Panc1 (cell line): ENCODE data around the gene SGMS2. TPM values are rescaled to one million over a fixed set of nuclear protein-coding genes. Genes with fewer than 3 reads are reported as not detected.

Source experiments
- ATAC-seq: fragments of 200-7000 bp; cut with Tn5 transposase; 2 replicates; pipeline ENCODE4 v1.9.1; 2020; ENCODE audit warnings: mild to moderate bottlenecking, moderate library complexity
- BruUV-seq: library from RNA; stranded (reverse); fragments of 400-500 nt; replicated peaks from 2 replicates; lab custom pipeline; 2021; lab: Mats Ljungman, UMichigan
- CTCF ChIA-PET: fragments of 300-600 bp; sonication (Branson Sonifier 250); formaldehyde crosslinking; loops from one replicate; lab custom pipeline; 2022; ENCODE audit warnings: antibody characterized with exemption; lab: Charles Lee
- POLR2A ChIA-PET: fragments of 300-600 bp; sonication (Branson Sonifier 250); formaldehyde crosslinking; loops from one replicate; lab custom pipeline; 2022; ENCODE audit warnings: antibody characterized with exemption; lab: Charles Lee
- DNase-seq: peaks from one replicate; pipeline ENCODE4 v3.0.0-alpha.2; 2010; ENCODE audit warnings: low read depth, low spot score
- H3K27ac ChIP-seq: 2 replicates; pipeline ENCODE4 v1.5.1; 2011; ENCODE audit warnings: mild to moderate bottlenecking, low read length, inconsistent platforms
- H3K27me3 ChIP-seq: fragments of 200-500 bp; sonication (Bioruptor generic); 2 replicates; pipeline ENCODE4 v1.6.0; 2014; ENCODE audit warnings: low read length, inconsistent platforms; ENCODE audit not compliant: control insufficient read depth, insufficient read depth
- H3K36me3 ChIP-seq: fragments of 200-500 bp; sonication (Bioruptor generic); 2 replicates; pipeline ENCODE4 v1.5.1; 2014; ENCODE audit warnings: inconsistent platforms, mild to moderate bottlenecking, low read length, moderate library complexity; ENCODE audit not compliant: control insufficient read depth, insufficient read depth
- H3K4me1 ChIP-seq: 2 replicates; pipeline ENCODE4 v1.5.1; 2011; ENCODE audit warnings: inconsistent platforms, mild to moderate bottlenecking, low read length, moderate library complexity; ENCODE audit not compliant: control insufficient read depth, insufficient read depth
- H3K4me3 ChIP-seq, 2 experiments: 2 replicates each; pipeline ENCODE4 v1.5.1; 2011 to 2012; ENCODE audit warnings: low read depth in 2 of 2, low read length in 2 of 2, mild to moderate bottlenecking in 2 of 2, inconsistent platforms in 1 of 2, moderate library complexity in 1 of 2
- H3K9me3 ChIP-seq: fragments of 200-500 bp; sonication (Bioruptor generic); 2 replicates; pipeline ENCODE4 v1.5.1; 2014; ENCODE audit warnings: low read depth, mild to moderate bottlenecking, inconsistent platforms, low read length, moderate library complexity; ENCODE audit not compliant: control insufficient read depth, insufficient read depth
- POLR2AphosphoS5 ChIP-seq: IDR thresholded peaks from 2 replicates; pipeline ENCODE4 v1.6.1; 2012; ENCODE audit warnings: mild to moderate bottlenecking, low read depth, low read length, moderate library complexity
- SIN3A ChIP-seq: IDR thresholded peaks from 2 replicates; pipeline ENCODE4 v1.6.1; 2012; ENCODE audit warnings: low read depth, mild to moderate bottlenecking, low read length, moderate library complexity, borderline replicate concordance; ENCODE audit not compliant: insufficient read depth
- TCF7L2 ChIP-seq: IDR thresholded peaks from 2 replicates; pipeline ENCODE4 v1.6.1; 2011; ENCODE audit warnings: mild to moderate bottlenecking, low read depth, low read length, inconsistent platforms
- in situ Hi-C: cut with HindIII; loops from 2 replicates; pipeline ENCODE4 v1.10.0; 2016; ENCODE audit warnings: low sequenced_read_pairs, low pct_unique_long_range_greater_than_20kb
- intact Hi-C: fragments of 100-400 bp; cut with micrococcal nuclease; formaldehyde crosslinking; loops from one replicate; pipeline ENCODE4 v1.10.0; 2022; ENCODE audit not compliant: unreplicated experiment
- total RNA-seq: library from RNA; stranded (reverse); gene quantifications from one replicate; pipeline ENCODE4 v1.2.1, GENCODE V29; 2021; ENCODE audit not compliant: unreplicated experiment
- TF ChIP-seq, protein P1 (sequence below): fragments of 450-650 bp; IDR thresholded peaks from 2 replicates; pipeline ENCODE4 v1.5.1; 2017; ENCODE audit warnings: mild to moderate bottlenecking
- TF ChIP-seq, protein P2 (sequence below), 2 experiments: IDR thresholded peaks; 2 replicates each; pipeline ENCODE4 v1.6.1; 2011 to 2012; ENCODE audit warnings: low read depth in 2 of 2, control low read depth in 1 of 2, low read length in 1 of 2, mild to moderate bottlenecking in 1 of 2, moderate library complexity in 1 of 2; ENCODE audit not compliant: insufficient read depth in 1 of 2

SGMS2 gene
- total RNA-seq, 1 experiment from 2014 or later = 15.6 TPM

DNA sequence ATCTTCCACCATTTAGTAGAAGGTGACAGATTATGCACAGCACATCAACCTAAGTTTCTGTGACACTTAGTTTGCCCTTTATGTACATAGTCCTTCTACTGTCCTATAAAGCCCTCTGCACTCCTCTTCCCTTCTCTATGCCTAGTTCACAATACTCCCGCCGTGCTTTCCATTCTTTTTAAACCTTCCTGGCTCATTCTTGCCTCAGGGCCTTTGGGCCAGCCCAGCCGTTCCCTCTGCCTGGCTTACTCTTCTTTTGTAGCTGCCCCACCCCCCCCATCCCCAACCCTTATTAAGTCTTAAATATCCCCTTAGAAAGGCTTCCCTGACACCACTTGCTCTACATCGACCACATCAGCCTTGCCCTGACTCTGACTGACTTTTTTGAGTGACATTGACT, 33.0 kb downstream of the SGMS2 start:
- ATAC-seq = no peak
- no peaks in the 10 kb centered on the region for H3K9me3 ChIP-seq
- intact Hi-C loops (no loop called here), in situ Hi-C loops (no loop called here)
- no peak overlapping the region for H3K27ac ChIP-seq
- TF ChIP-seq, protein P1, sequence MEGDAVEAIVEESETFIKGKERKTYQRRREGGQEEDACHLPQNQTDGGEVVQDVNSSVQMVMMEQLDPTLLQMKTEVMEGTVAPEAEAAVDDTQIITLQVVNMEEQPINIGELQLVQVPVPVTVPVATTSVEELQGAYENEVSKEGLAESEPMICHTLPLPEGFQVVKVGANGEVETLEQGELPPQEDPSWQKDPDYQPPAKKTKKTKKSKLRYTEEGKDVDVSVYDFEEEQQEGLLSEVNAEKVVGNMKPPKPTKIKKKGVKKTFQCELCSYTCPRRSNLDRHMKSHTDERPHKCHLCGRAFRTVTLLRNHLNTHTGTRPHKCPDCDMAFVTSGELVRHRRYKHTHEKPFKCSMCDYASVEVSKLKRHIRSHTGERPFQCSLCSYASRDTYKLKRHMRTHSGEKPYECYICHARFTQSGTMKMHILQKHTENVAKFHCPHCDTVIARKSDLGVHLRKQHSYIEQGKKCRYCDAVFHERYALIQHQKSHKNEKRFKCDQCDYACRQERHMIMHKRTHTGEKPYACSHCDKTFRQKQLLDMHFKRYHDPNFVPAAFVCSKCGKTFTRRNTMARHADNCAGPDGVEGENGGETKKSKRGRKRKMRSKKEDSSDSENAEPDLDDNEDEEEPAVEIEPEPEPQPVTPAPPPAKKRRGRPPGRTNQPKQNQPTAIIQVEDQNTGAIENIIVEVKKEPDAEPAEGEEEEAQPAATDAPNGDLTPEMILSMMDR = no peak
- TF ChIP-seq TCF7L2 (no peak), SIN3A (no peak), POLR2AphosphoS5 (no peak)
- TF ChIP-seq, protein P2, sequence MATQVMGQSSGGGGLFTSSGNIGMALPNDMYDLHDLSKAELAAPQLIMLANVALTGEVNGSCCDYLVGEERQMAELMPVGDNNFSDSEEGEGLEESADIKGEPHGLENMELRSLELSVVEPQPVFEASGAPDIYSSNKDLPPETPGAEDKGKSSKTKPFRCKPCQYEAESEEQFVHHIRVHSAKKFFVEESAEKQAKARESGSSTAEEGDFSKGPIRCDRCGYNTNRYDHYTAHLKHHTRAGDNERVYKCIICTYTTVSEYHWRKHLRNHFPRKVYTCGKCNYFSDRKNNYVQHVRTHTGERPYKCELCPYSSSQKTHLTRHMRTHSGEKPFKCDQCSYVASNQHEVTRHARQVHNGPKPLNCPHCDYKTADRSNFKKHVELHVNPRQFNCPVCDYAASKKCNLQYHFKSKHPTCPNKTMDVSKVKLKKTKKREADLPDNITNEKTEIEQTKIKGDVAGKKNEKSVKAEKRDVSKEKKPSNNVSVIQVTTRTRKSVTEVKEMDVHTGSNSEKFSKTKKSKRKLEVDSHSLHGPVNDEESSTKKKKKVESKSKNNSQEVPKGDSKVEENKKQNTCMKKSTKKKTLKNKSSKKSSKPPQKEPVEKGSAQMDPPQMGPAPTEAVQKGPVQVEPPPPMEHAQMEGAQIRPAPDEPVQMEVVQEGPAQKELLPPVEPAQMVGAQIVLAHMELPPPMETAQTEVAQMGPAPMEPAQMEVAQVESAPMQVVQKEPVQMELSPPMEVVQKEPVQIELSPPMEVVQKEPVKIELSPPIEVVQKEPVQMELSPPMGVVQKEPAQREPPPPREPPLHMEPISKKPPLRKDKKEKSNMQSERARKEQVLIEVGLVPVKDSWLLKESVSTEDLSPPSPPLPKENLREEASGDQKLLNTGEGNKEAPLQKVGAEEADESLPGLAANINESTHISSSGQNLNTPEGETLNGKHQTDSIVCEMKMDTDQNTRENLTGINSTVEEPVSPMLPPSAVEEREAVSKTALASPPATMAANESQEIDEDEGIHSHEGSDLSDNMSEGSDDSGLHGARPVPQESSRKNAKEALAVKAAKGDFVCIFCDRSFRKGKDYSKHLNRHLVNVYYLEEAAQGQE (IDR thresholded peaks at IDR 0.05; ENCODE audit: insufficient read depth in 1 of 2, low read depth in 2 of 2, low read length in 1 of 2) = no peak
- CTCF ChIA-PET = no interaction called here
- no peaks in the 10 kb centered on the region for H3K36me3 ChIP-seq
- H3K27me3 ChIP-seq = no peaks in the 10 kb centered on the region
- peaks cover 8% of the 10 kb centered on the region; the same call in 1 of the 2 replicates for H3K4me1 ChIP-seq
- no peak overlapping the region for H3K4me3 ChIP-seq
- no peak for DNase-seq
- POLR2A ChIA-PET = no interaction called here
- no TSS peak for BruUV-seq

DNA sequence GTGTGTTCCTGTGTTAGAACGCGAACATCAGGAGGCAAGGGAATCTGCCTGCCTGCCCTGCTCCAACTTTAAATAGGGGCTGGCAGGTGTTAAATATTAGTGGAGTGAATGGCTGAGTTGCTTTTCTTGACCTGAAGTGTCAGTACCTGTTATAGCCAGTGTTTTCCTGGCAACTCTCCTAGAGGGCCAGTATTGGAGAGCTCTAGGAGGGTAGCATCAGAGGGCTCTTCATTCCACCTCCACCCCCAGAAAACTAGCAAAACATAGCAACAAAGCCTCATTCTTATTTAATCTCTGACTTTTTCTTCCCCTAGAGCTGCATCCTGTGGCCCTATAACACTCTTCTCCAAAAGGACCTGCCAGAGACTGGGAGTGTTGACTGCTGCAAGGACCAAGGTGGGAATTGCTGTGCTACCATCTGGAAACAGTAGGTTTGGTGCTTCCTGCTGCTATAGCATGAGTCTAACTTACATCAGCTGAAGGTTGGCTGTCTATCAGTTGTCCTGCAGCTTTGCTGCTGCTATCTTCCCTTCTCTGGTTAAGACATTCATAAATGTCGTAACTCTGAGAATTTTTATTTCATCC, 33.5 kb downstream of the SGMS2 start:
- no peaks in the 10 kb centered on the region for H3K36me3 ChIP-seq
- in situ Hi-C loops (no loop called here), intact Hi-C loops (no loop called here)
- H3K9me3 ChIP-seq = no peaks in the 10 kb centered on the region
- ChIA-PET CTCF (no interaction called here), POLR2A (no interaction called here)
- ATAC-seq (no peak), DNase-seq (no peak)
- peaks cover 5% of the 10 kb centered on the region; the same call in 1 of the 2 replicates for H3K4me1 ChIP-seq
- H3K4me3 ChIP-seq = no peak overlapping the region
- no peak for TF ChIP-seq TCF7L2
- no peak for TF ChIP-seq SIN3A
- TF ChIP-seq POLR2AphosphoS5 = no peak
- TF ChIP-seq, protein P2 (IDR thresholded peaks at IDR 0.05; ENCODE audit: insufficient read depth in 1 of 2, low read depth in 2 of 2, low read length in 1 of 2) = no peak
- TF ChIP-seq, protein P1 = no peak
- no peaks in the 10 kb centered on the region for H3K27me3 ChIP-seq
- no TSS peak for BruUV-seq
- no peak overlapping the region for H3K27ac ChIP-seq
